Activated CD4-positive, alpha-beta T cell treated with anti-CD3 and anti-CD28 coated beads, Interleukin-2, amount 10 ng/mL, durations not matched to agents 24 days and 14 days (primary cell): ENCODE measurements around the gene G6PC2. TPM values are rescaled to one million over a fixed set of nuclear protein-coding genes. Genes with fewer than 3 reads are reported as not detected.

ENCODE experiments used
- DNase-seq: peaks from one replicate; pipeline ENCODE4 v3.0.0; 2022
- H3K27ac Mint-ChIP-seq: one replicate; pipeline ENCODE4 v1.8.0; 2022; ENCODE audit warnings: mild to moderate bottlenecking, mixed read lengths
- H3K27me3 Mint-ChIP-seq: one replicate; pipeline ENCODE4 v1.8.0; 2022; ENCODE audit warnings: mixed read lengths
- H3K36me3 Mint-ChIP-seq: one replicate; pipeline ENCODE4 v1.8.0; 2022; ENCODE audit warnings: low read depth, mild to moderate bottlenecking, mixed read lengths
- H3K4me1 Mint-ChIP-seq: one replicate; pipeline ENCODE4 v1.8.0; 2021; ENCODE audit warnings: mixed read lengths
- H3K4me3 Mint-ChIP-seq: one replicate; pipeline ENCODE4 v1.8.0; 2022; ENCODE audit warnings: mild to moderate bottlenecking, moderate library complexity, mixed read lengths
- H3K9me3 Mint-ChIP-seq: one replicate; pipeline ENCODE4 v1.8.0; 2021; ENCODE audit warnings: mixed read lengths
- intact Hi-C: fragments of 100-400 bp; cut with micrococcal nuclease; formaldehyde crosslinking; loops from one replicate; pipeline ENCODE4 v1.15.1; 2023
- total RNA-seq: library from RNA; stranded (reverse); gene quantifications from 2 replicates; pipeline ENCODE4 v1.2.3, GENCODE V29; 2022

Gene G6PC2
- total RNA-seq, 1 donor from 2014 or later = not detected

DNA sequence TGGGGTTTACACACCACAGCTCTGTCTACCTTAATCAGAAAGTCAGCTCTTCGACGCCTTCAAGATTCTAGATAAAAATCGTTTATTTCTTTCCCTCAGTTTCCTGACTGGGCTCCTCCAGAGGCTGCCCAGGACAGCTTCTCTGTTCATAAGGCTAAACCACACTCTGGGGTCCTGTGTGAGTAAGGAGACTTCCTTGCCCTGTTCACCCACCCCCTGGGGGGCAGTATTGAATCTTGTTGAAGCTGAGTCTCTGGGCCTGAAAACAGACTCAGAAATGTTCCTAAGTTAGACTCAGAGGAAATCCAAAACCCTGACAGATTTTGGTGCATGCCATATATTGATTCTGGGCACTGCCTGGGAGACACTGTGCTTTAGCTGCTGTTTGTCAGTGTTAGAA is 43.0 kb downstream of the G6PC2 start:
- no peak for DNase-seq
- Mint-ChIP-seq H3K27ac (no peak overlapping the region), H3K4me3 (no peak overlapping the region), H3K4me1 (peaks cover 2% of the 10 kb centered on the region), H3K9me3 (no peaks in the 10 kb centered on the region), H3K27me3 (peaks cover 29% of the 10 kb centered on the region), H3K36me3 (no peaks in the 10 kb centered on the region)
- intact Hi-C loops = no loop called here

DNA sequence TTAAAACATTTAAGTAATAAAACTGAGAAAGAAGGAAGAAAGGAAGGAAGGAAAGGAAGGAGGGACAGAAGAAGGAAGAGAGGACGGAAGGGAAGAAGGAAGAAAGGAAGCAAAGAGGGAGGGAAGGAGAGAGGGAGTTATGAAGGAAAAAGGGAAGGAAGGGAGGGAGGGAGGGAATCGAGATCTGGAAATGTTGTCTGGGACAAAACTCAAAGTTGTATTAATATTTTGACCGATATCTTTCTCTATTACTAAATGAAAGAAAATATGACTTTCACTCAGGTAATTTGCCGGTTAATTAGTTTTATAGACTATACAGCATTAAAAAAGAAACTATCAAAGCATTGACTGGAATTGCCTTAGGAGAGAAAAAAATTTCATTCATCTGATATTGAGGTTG is 44.4 kb downstream of the G6PC2 start:
- Mint-ChIP-seq H3K36me3 (no peaks in the 10 kb centered on the region), H3K27me3 (peaks cover 31% of the 10 kb centered on the region), H3K4me3 (no peak overlapping the region), H3K4me1 (peaks cover 2% of the 10 kb centered on the region), H3K9me3 (no peaks in the 10 kb centered on the region), H3K27ac (no peak overlapping the region)
- no peak for DNase-seq
- intact Hi-C loops = no loop called here

DNA sequence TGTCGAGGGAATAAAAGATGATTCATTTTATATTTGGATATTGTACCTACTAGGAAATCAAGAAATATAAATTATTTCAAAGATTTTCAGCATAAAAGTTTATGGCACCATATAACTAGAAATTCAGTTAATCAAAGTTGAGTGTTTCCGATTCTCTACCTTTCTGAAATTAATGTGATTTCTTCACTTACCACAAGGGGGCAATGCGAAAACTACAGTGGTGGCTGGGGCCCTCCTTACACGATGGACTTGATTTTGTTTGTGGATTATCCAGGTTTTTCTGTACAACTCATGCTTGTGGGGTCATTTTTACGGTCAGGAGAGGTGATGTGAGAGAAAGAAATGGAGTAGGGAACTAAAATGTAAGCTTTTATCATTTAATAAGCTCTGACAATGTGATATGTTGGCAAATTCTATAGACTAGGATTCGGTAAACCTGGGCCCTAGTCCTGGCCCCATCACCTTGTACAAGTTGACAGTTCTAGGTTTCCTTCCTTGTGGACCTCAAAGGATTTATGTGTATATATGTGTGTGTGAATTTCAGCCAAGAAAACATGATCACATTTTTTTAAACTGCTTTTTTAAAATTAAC is 47.6 kb downstream of the G6PC2 start:
- Mint-ChIP-seq H3K27me3 (peaks cover 48% of the 10 kb centered on the region), H3K27ac (no peak overlapping the region), H3K9me3 (peaks cover 14% of the 10 kb centered on the region), H3K4me3 (no peak overlapping the region), H3K4me1 (peaks cover 2% of the 10 kb centered on the region), H3K36me3 (no peaks in the 10 kb centered on the region)
- DNase-seq = no peak
- intact Hi-C loops = no loop called here

DNA sequence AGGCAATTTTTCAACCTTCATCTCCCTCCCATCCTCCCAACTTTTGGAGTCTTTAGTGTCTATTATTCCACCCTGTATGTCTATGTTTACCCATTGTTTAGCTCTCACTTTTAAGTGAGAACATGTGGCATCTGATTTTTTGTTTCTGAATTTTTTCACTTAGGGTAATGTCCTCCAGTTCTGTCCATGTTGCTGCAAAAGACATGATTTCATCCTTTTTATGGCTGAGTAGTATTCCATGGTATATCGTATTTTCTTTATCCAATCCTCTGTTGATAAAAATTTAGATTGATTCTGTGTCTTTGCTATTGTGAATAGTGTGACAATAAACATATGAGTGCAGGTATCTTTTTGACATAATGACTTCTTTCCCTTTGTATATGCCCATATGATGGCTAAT is 48.2 kb downstream of the G6PC2 start:
- Mint-ChIP-seq H3K27ac (no peak overlapping the region), H3K36me3 (no peaks in the 10 kb centered on the region), H3K27me3 (peaks cover 49% of the 10 kb centered on the region), H3K9me3 (peaks cover 14% of the 10 kb centered on the region), H3K4me1 (peaks cover 2% of the 10 kb centered on the region), H3K4me3 (no peak overlapping the region)
- intact Hi-C loops = no loop called here
- no peak for DNase-seq

DNA sequence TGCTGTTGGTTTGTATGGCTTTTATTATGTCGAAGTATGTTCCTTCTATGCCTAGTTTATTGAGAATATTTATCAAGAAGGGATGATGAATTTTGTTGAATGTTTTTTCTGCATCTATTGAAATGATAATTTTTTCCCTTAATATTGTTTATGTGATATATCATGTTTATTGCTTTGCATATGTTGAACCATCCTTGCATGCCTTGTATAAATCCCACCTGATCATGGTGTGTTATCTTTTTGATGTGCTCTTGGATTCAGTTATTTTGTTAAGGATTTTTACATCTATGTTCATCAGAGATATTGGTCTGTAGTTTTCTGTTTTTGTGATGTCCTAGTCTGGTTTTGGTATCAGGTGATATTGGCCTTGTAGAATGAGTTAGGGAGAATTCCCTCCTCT is 50.8 kb downstream of the G6PC2 start:
- H3K27me3 Mint-ChIP-seq = peaks cover 43% of the 10 kb centered on the region
- no peak for DNase-seq
- H3K36me3 Mint-ChIP-seq = no peaks in the 10 kb centered on the region
- H3K4me1 Mint-ChIP-seq = peaks cover 2% of the 10 kb centered on the region
- no peak overlapping the region for H3K27ac Mint-ChIP-seq
- intact Hi-C loops = no loop called here
- peaks cover 14% of the 10 kb centered on the region for H3K9me3 Mint-ChIP-seq
- H3K4me3 Mint-ChIP-seq = no peak overlapping the region

DNA sequence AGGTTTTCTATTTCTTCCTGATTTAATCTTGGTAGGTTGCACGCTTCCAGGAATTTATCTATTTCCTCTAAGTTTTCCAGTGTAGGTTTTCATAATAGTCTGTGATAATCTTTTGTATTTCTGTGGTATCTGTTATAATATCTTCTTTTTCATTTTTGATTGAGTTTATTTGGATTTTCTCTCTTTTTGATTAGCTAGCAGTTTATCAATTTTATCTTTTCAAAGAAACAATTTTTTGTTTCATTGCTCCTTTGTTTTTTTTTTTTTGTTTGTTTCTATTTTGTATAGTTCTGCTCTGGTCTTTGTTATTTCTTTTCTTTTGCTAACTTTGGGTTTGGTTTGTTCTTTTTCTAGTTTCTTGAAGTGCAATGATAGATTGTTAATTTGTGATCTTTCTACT is 51.3 kb downstream of the G6PC2 start:
- intact Hi-C loops = no loop called here
- peaks cover 2% of the 10 kb centered on the region for H3K4me1 Mint-ChIP-seq
- no peaks in the 10 kb centered on the region for H3K36me3 Mint-ChIP-seq
- no peak overlapping the region for H3K4me3 Mint-ChIP-seq
- H3K27me3 Mint-ChIP-seq = peaks cover 39% of the 10 kb centered on the region
- H3K9me3 Mint-ChIP-seq = peaks cover 14% of the 10 kb centered on the region
- no peak for DNase-seq
- H3K27ac Mint-ChIP-seq = no peak overlapping the region

DNA sequence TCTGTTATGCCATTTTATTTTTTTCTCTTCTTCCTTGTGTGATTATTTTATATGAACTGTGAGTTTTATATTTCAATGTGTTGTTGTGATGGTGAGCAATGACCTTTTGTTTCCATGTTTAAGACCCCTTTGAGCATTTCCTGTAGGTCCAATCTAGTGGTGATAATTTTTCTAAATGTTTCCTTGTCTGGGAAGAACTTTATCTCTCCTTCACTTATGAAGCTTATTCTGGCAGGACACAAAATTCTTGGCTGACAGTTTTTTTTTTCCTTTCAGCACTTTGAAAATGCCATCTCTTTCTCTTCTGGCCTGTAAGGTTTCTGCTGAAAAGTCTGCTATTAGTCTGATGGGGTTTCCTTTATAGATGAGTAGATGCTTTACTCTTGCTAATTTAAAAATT is 53.2 kb downstream of the G6PC2 start:
- Mint-ChIP-seq H3K27ac (no peak overlapping the region), H3K4me3 (no peak overlapping the region), H3K9me3 (peaks cover 14% of the 10 kb centered on the region), H3K4me1 (no peaks in the 10 kb centered on the region), H3K27me3 (peaks cover 36% of the 10 kb centered on the region), H3K36me3 (no peaks in the 10 kb centered on the region)
- DNase-seq = no peak
- intact Hi-C loops = no loop called here

DNA sequence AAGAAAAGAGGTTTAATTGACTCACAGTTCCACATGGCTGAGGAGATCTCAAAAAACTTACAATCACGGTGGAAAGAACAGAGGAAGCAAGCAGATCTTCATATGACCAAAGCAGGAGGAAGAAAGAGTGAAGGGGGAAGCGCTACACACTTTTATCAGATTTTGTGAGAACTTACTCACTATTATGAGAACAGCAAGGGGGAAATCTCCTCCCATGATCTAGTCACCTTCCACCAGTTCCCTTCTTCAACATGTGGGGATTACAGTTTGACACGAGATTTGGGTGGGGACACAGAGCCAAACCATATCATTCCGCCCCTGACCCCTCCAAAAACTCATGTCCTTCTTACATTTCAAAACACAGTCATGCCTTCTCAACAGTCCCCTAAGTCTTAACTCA is 54.2 kb downstream of the G6PC2 start:
- intact Hi-C loops = no loop called here
- Mint-ChIP-seq H3K27me3 (peaks cover 34% of the 10 kb centered on the region), H3K4me3 (no peak overlapping the region), H3K36me3 (no peaks in the 10 kb centered on the region), H3K4me1 (no peaks in the 10 kb centered on the region), H3K9me3 (peaks cover 14% of the 10 kb centered on the region), H3K27ac (no peak overlapping the region)
- no peak for DNase-seq

DNA sequence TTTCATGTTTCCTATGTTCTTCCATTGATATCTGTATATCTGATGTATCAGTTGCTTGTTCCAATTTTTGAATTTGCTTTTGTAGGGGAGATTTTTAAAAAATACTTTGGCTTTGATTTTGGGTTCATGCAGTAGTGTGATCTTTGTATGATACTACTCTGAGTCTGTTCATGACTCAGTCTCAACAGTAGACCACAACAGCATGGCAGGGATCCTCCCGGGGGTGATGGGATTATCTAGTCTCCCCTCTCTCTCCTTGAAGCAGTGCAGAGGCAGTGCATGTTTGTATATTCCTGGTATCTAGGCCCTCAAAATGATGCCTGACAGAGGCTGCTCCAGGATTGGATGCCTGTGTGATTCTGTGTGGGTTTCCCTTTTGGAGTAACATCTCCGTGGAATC is 55.3 kb downstream of the G6PC2 start:
- intact Hi-C loops = no loop called here
- Mint-ChIP-seq H3K36me3 (no peaks in the 10 kb centered on the region), H3K4me1 (peaks cover 2% of the 10 kb centered on the region), H3K9me3 (peaks cover 14% of the 10 kb centered on the region), H3K4me3 (no peak overlapping the region), H3K27me3 (peaks cover 30% of the 10 kb centered on the region), H3K27ac (no peak overlapping the region)
- no peak for DNase-seq

Other genes starting within 250 kb of the G6PC2 start
- not detected in 2 replicates for gene NOSTRIN, start 98.7 kb upstream of the G6PC2 start, total RNA-seq
- 22.5 and 22.8 TPM in 2 replicates for gene SPC25, start 10.9 kb upstream of the G6PC2 start, total RNA-seq
- gene ABCB11, start 130.0 kb downstream of the G6PC2 start, total RNA-seq = not detected in 2 replicates
- gene DHRS9, start 168.3 kb downstream of the G6PC2 start, total RNA-seq = 4.5 and 5.2 TPM in 2 replicates